GM23338 (cell line): Measurements from ENCODE around the gene TTC28. TPM values are rescaled to one million over a fixed set of nuclear protein-coding genes. Genes with fewer than 3 reads are reported as not detected.
"Not testable (repeated sequence)": the region's sequence is repeated elsewhere in the genome, so short reads cannot be mapped to it uniquely, and the experiment has no call there.

ENCODE experiments used
- ATAC-seq: fragments of 200-7000 bp; cut with Tn5 transposase; 3 replicates; pipeline ENCODE4 v1.9.1; 2020
- DNase-seq: peaks from one replicate; pipeline ENCODE4 v3.0.0-alpha.2; 2015; ENCODE audit warnings: low spot score
- H2AFZ ChIP-seq: fragments of 200-600 bp; sonication (generic); 2 replicates; pipeline ENCODE4 v1.8.0; 2016; ENCODE audit warnings: antibody characterized with exemption, mild to moderate bottlenecking, moderate library complexity
- H3F3A ChIP-seq: fragments of 200-600 bp; sonication (generic); replicated peaks from 2 replicates; pipeline ENCODE4 v1.8.0; 2017; ENCODE audit warnings: antibody characterized with exemption, mixed run types, low read depth
- H3K27ac ChIP-seq: fragments of 200-600 bp; sonication (generic); 2 replicates; pipeline ENCODE4 v1.6.1; 2016; ENCODE audit warnings: low read depth
- H3K27me3 ChIP-seq: fragments of 200-600 bp; sonication (generic); 2 replicates; pipeline ENCODE4 v1.8.0; 2016; ENCODE audit warnings: mild to moderate bottlenecking, mixed run types, moderate library complexity; ENCODE audit not compliant: insufficient read depth
- H3K36me3 ChIP-seq: fragments of 200-600 bp; sonication (generic); 2 replicates; pipeline ENCODE4 v1.8.0; 2016; ENCODE audit warnings: mild to moderate bottlenecking; ENCODE audit not compliant: insufficient read depth
- H3K4me1 ChIP-seq: fragments of 200-600 bp; sonication (generic); 2 replicates; pipeline ENCODE4 v1.8.0; 2016; ENCODE audit warnings: mild to moderate bottlenecking, moderate library complexity; ENCODE audit not compliant: insufficient read depth
- H3K4me2 ChIP-seq: fragments of 200-600 bp; sonication (generic); 2 replicates; pipeline ENCODE4 v1.7.1; 2017; ENCODE audit warnings: mixed run types
- H3K4me3 ChIP-seq: fragments of 200-600 bp; sonication (generic); 2 replicates; pipeline ENCODE4 v1.6.1; 2016; ENCODE audit warnings: mixed run types
- H3K79me2 ChIP-seq: fragments of 200-600 bp; sonication (generic); replicated peaks from 2 replicates; pipeline ENCODE4 v1.8.0; 2017; ENCODE audit warnings: mild to moderate bottlenecking; ENCODE audit not compliant: insufficient read depth
- H3K9me2 ChIP-seq: fragments of 200-600 bp; sonication (generic); 2 replicates; pipeline ENCODE4 v1.8.0; 2017; ENCODE audit not compliant: insufficient read depth
- H4K20me1 ChIP-seq: fragments of 200-600 bp; sonication (generic); replicated peaks from 2 replicates; pipeline ENCODE4 v1.8.0; 2017; ENCODE audit warnings: mild to moderate bottlenecking; ENCODE audit not compliant: insufficient read depth
- H3K27ac Mint-ChIP-seq: 2 replicates; pipeline ENCODE4 v1.8.0; 2020; ENCODE audit warnings: inconsistent platforms, mild to moderate bottlenecking, moderate library complexity, mixed read lengths
- H3K27me3 Mint-ChIP-seq: 3 replicates; pipeline ENCODE4 v1.8.0; 2022; ENCODE audit warnings: low read depth, mild to moderate bottlenecking, moderate library complexity, mixed read lengths, inconsistent platforms; ENCODE audit not compliant: insufficient read depth, poor library complexity
- H3K36me3 Mint-ChIP-seq: 3 replicates; pipeline ENCODE4 v1.8.0; 2021; ENCODE audit warnings: low read depth, mild to moderate bottlenecking, inconsistent platforms, moderate library complexity, mixed read lengths
- H3K4me1 Mint-ChIP-seq: 3 replicates; pipeline ENCODE4 v1.8.0; 2020; ENCODE audit warnings: mild to moderate bottlenecking, inconsistent platforms, mixed read lengths
- H3K4me3 Mint-ChIP-seq: 3 replicates; pipeline ENCODE4 v1.8.0; 2021; ENCODE audit warnings: moderate library complexity, mild to moderate bottlenecking, inconsistent platforms, mixed read lengths
- H3K9me3 Mint-ChIP-seq: 3 replicates; pipeline ENCODE4 v1.8.0; 2020; ENCODE audit warnings: moderate library complexity, mild to moderate bottlenecking, inconsistent platforms, mixed read lengths
- CREB1 ChIP-seq: fragments of 250-450 bp; sonication (Bioruptor Pico); IDR thresholded peaks from 2 replicates; pipeline ENCODE4 v1.5.0; 2020; ENCODE audit warnings: low read depth, mild to moderate bottlenecking, moderate library complexity
- EZH2 ChIP-seq: fragments of 200-600 bp; sonication (generic); IDR thresholded peaks from one replicate; pipeline ENCODE4 v1.8.0; 2017; ENCODE audit warnings: antibody characterized with exemption, mild to moderate bottlenecking, low read depth; ENCODE audit not compliant: unreplicated experiment
- EZH2phosphoT487 ChIP-seq: fragments of 200-600 bp; sonication (generic); IDR thresholded peaks from one replicate; pipeline ENCODE4 v1.8.1; 2018; ENCODE audit warnings: antibody characterized with exemption; ENCODE audit not compliant: unreplicated experiment
- NANOG ChIP-seq: IDR thresholded peaks from 2 replicates; pipeline ENCODE4 v1.6.1; 2016; ENCODE audit warnings: antibody characterized with exemption, borderline replicate concordance
- STAT1 ChIP-seq: IDR thresholded peaks from one replicate; pipeline ENCODE4 v1.6.1; 2016; ENCODE audit warnings: antibody characterized with exemption; ENCODE audit not compliant: unreplicated experiment
- ZNF114 ChIP-seq: fragments of 250-450 bp; sonication (Bioruptor Pico); IDR thresholded peaks from 2 replicates; pipeline ENCODE4 v1.5.0; 2020; ENCODE audit warnings: mild to moderate bottlenecking, moderate library complexity
- ZNF331 ChIP-seq: fragments of 250-450 bp; sonication (Bioruptor Pico); IDR thresholded peaks from 2 replicates; pipeline ENCODE4 v1.5.0; 2020; ENCODE audit warnings: low read depth, mild to moderate bottlenecking, moderate library complexity
- polyA plus RNA-seq: library from polyadenylated mRNA; unstranded; fragments of >200 nt; fragmentation: Nextera tagmentation; extraction: Ambion mirVana; gene quantifications from 2 replicates; pipeline ENCODE4 v1.2.1, GENCODE V29; 2016
- total RNA-seq: library from RNA; depleted of rRNA; stranded (reverse); fragments of >200 nt; shearing (Covaris generic); gene quantifications from 2 replicates; pipeline ENCODE4 v1.2.3, GENCODE V29; 2014
- TF ChIP-seq, protein P1 (sequence below), 2 experiments: fragments of 200-600 bp in 1 of 2; sonication (generic) in 1 of 2; conservative IDR thresholded peaks; 2 replicates each; pipeline versions ENCODE4 v1.5.1 to v1.6.1; 2016 to 2017; ENCODE audit warnings: antibody characterized with exemption in 2 of 2, low read depth in 2 of 2, mild to moderate bottlenecking in 2 of 2, moderate library complexity in 1 of 2
- TF ChIP-seq, protein P2 (sequence below): IDR thresholded peaks from one replicate; pipeline ENCODE4 v1.6.1; 2018; ENCODE audit warnings: antibody characterized with exemption; ENCODE audit not compliant: unreplicated experiment
- TF ChIP-seq, protein P3 (sequence below): fragments of 250-450 bp; sonication (Bioruptor Pico); IDR thresholded peaks from 2 replicates; pipeline ENCODE4 v1.5.0; 2020; ENCODE audit warnings: mild to moderate bottlenecking, moderate library complexity
- TF ChIP-seq, protein P4 (sequence below): IDR thresholded peaks from 2 replicates; pipeline ENCODE4 v1.6.1; 2016; ENCODE audit warnings: antibody characterized with exemption

Gene TTC28
- total and polyA plus RNA-seq, 2 experiments from 2014 or later: 4.5 to 16.1 TPM

DNA sequence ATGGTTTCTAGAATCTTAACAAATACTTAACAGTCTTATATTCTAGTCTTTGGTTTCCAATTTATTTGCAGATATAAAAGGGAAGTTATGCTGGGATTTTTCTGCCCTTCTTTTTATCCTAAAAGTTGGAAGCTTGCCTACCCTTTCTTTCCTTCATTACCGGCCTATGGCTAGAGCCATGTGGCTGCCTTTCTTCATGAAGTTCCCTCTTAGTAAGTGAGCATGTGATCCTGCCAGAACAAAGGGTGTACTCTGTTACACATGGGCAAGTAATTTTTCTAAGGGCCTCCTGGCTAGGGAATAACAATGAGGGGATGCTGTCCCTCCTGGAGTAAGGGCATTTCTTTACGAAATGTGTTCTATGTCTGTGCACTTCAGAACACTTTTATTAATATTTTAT, 508.5 kb downstream of the TTC28 start:
- no peak overlapping the region for H3K4me2 ChIP-seq
- H3K27me3 ChIP-seq: no peaks in the 10 kb centered on the region
- no peak overlapping the region for H3K27ac ChIP-seq
- H3K9me2 ChIP-seq: no peaks in the 10 kb centered on the region; the same call in 1 of the 2 replicates
- H3K36me3 ChIP-seq: no peaks in the 10 kb centered on the region
- no peak overlapping the region for H2AFZ ChIP-seq
- H3K4me3 ChIP-seq: no peak overlapping the region
- no peaks in the 10 kb centered on the region for H3K27me3 Mint-ChIP-seq
- H3K79me2 ChIP-seq: no peaks in the 10 kb centered on the region
- no peak for DNase-seq
- H3K4me1 Mint-ChIP-seq: peaks cover 5% of the 10 kb centered on the region; the same call in 2 of the 3 replicates
- H4K20me1 ChIP-seq: no peaks in the 10 kb centered on the region
- no peak overlapping the region for H3K27ac Mint-ChIP-seq
- H3K9me3 Mint-ChIP-seq: peaks cover 24% of the 10 kb centered on the region; the same call in 2 of the 3 replicates
- no peaks in the 10 kb centered on the region for H3F3A ChIP-seq
- H3K4me3 Mint-ChIP-seq: no peak overlapping the region
- H3K36me3 Mint-ChIP-seq: peaks cover 3% of the 10 kb centered on the region; the same call in 2 of the 3 replicates
- TF ChIP-seq, protein P1, sequence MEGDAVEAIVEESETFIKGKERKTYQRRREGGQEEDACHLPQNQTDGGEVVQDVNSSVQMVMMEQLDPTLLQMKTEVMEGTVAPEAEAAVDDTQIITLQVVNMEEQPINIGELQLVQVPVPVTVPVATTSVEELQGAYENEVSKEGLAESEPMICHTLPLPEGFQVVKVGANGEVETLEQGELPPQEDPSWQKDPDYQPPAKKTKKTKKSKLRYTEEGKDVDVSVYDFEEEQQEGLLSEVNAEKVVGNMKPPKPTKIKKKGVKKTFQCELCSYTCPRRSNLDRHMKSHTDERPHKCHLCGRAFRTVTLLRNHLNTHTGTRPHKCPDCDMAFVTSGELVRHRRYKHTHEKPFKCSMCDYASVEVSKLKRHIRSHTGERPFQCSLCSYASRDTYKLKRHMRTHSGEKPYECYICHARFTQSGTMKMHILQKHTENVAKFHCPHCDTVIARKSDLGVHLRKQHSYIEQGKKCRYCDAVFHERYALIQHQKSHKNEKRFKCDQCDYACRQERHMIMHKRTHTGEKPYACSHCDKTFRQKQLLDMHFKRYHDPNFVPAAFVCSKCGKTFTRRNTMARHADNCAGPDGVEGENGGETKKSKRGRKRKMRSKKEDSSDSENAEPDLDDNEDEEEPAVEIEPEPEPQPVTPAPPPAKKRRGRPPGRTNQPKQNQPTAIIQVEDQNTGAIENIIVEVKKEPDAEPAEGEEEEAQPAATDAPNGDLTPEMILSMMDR (conservative IDR thresholded peaks at IDR 0.05; ENCODE audit: low read depth in 2 of 2): no peak
- TF ChIP-seq, protein P2, sequence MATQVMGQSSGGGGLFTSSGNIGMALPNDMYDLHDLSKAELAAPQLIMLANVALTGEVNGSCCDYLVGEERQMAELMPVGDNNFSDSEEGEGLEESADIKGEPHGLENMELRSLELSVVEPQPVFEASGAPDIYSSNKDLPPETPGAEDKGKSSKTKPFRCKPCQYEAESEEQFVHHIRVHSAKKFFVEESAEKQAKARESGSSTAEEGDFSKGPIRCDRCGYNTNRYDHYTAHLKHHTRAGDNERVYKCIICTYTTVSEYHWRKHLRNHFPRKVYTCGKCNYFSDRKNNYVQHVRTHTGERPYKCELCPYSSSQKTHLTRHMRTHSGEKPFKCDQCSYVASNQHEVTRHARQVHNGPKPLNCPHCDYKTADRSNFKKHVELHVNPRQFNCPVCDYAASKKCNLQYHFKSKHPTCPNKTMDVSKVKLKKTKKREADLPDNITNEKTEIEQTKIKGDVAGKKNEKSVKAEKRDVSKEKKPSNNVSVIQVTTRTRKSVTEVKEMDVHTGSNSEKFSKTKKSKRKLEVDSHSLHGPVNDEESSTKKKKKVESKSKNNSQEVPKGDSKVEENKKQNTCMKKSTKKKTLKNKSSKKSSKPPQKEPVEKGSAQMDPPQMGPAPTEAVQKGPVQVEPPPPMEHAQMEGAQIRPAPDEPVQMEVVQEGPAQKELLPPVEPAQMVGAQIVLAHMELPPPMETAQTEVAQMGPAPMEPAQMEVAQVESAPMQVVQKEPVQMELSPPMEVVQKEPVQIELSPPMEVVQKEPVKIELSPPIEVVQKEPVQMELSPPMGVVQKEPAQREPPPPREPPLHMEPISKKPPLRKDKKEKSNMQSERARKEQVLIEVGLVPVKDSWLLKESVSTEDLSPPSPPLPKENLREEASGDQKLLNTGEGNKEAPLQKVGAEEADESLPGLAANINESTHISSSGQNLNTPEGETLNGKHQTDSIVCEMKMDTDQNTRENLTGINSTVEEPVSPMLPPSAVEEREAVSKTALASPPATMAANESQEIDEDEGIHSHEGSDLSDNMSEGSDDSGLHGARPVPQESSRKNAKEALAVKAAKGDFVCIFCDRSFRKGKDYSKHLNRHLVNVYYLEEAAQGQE: no peak
- TF ChIP-seq EZH2phosphoT487 (no peak), NANOG (no peak), EZH2 (no peak), CREB1 (CRISPR knock-in tag) (no peak), STAT1 (no peak), ZNF114 (CRISPR knock-in tag) (no peak), ZNF331 (CRISPR knock-in tag) (no peak)
- TF ChIP-seq, protein P3, sequence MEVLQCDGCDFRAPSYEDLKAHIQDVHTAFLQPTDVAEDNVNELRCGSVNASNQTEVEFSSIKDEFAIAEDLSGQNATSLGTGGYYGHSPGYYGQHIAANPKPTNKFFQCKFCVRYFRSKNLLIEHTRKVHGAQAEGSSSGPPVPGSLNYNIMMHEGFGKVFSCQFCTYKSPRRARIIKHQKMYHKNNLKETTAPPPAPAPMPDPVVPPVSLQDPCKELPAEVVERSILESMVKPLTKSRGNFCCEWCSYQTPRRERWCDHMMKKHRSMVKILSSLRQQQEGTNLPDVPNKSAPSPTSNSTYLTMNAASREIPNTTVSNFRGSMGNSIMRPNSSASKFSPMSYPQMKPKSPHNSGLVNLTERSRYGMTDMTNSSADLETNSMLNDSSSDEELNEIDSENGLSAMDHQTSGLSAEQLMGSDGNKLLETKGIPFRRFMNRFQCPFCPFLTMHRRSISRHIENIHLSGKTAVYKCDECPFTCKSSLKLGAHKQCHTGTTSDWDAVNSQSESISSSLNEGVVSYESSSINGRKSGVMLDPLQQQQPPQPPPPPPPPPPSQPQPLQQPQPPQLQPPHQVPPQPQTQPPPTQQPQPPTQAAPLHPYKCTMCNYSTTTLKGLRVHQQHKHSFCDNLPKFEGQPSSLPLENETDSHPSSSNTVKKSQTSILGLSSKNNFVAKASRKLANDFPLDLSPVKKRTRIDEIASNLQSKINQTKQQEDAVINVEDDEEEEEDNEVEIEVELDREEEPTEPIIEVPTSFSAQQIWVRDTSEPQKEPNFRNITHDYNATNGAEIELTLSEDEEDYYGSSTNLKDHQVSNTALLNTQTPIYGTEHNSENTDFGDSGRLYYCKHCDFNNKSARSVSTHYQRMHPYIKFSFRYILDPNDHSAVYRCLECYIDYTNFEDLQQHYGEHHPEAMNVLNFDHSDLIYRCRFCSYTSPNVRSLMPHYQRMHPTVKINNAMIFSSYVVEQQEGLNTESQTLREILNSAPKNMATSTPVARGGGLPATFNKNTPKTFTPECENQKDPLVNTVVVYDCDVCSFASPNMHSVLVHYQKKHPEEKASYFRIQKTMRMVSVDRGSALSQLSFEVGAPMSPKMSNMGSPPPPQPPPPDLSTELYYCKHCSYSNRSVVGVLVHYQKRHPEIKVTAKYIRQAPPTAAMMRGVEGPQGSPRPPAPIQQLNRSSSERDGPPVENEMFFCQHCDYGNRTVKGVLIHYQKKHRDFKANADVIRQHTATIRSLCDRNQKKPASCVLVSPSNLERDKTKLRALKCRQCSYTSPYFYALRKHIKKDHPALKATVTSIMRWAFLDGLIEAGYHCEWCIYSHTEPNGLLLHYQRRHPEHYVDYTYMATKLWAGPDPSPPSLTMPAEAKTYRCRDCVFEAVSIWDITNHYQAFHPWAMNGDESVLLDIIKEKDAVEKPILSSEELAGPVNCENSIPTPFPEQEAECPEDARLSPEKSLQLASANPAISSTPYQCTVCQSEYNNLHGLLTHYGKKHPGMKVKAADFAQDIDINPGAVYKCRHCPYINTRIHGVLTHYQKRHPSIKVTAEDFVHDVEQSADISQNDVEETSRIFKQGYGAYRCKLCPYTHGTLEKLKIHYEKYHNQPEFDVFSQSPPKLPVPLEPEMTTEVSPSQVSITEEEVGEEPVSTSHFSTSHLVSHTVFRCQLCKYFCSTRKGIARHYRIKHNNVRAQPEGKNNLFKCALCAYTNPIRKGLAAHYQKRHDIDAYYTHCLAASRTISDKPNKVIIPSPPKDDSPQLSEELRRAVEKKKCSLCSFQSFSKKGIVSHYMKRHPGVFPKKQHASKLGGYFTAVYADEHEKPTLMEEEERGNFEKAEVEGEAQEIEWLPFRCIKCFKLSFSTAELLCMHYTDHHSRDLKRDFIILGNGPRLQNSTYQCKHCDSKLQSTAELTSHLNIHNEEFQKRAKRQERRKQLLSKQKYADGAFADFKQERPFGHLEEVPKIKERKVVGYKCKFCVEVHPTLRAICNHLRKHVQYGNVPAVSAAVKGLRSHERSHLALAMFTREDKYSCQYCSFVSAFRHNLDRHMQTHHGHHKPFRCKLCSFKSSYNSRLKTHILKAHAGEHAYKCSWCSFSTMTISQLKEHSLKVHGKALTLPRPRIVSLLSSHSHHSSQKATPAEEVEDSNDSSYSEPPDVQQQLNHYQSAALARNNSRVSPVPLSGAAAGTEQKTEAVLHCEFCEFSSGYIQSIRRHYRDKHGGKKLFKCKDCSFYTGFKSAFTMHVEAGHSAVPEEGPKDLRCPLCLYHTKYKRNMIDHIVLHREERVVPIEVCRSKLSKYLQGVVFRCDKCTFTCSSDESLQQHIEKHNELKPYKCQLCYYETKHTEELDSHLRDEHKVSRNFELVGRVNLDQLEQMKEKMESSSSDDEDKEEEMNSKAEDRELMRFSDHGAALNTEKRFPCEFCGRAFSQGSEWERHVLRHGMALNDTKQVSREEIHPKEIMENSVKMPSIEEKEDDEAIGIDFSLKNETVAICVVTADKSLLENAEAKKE (CRISPR knock-in tag): no peak
- TF ChIP-seq, protein P4, sequence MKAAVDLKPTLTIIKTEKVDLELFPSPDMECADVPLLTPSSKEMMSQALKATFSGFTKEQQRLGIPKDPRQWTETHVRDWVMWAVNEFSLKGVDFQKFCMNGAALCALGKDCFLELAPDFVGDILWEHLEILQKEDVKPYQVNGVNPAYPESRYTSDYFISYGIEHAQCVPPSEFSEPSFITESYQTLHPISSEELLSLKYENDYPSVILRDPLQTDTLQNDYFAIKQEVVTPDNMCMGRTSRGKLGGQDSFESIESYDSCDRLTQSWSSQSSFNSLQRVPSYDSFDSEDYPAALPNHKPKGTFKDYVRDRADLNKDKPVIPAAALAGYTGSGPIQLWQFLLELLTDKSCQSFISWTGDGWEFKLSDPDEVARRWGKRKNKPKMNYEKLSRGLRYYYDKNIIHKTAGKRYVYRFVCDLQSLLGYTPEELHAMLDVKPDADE: no peak
- ATAC-seq: peak; percentile 29; the same call in 2 of the 3 replicates
- no peaks in the 10 kb centered on the region for H3K4me1 ChIP-seq

DNA sequence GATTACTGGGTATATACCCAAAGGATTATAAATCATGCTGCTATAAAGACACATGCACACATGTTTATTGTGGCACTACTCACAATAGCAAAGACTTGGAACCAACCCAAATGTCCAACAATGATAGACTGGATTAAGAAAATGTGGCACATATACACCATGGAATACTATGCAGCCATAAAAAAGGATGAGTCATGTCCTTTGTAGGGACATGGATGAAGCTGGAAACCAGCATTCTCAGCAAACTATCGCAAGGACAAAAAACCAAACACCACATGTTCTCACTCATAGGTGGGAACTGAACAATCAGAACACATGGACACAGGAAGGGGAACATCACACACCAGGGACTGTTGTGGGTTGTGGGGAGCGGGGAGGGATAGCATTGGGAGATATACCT, 510.3 kb downstream of the TTC28 start:
- not testable (repeated sequence) for H4K20me1 ChIP-seq, H3K36me3 Mint-ChIP-seq, H3K79me2 ChIP-seq, H3K27ac Mint-ChIP-seq, H3K27me3 Mint-ChIP-seq, H3K4me1 Mint-ChIP-seq, H3K27ac ChIP-seq, H3K36me3 ChIP-seq, H3K4me1 ChIP-seq, H3K4me2 ChIP-seq, DNase-seq, H3K4me3 ChIP-seq, H3K9me2 ChIP-seq, H3F3A ChIP-seq, H3K4me3 Mint-ChIP-seq, ATAC-seq, H2AFZ ChIP-seq, H3K27me3 ChIP-seq
- peaks cover 41% of the 10 kb centered on the region for H3K9me3 Mint-ChIP-seq
